HG03457 (cell line): ENCODE data around the gene KCNS1.
"Not testable (repeated sequence)": the region's sequence is repeated elsewhere in the genome, so short reads cannot be mapped to it uniquely, and the experiment has no call there.

Source experiments
- ATAC-seq: cut with Tn5 transposase; IDR thresholded peaks from one replicate; pipeline ENCODE4 v1.9.1; 2021; ENCODE audit warnings: moderate number of reproducible peaks; ENCODE audit not compliant: unreplicated experiment

KCNS1 gene

GRCh38 chr20:45100563-45101245 lies at the start of gene KCNS1:
Gene KCNS1, minus strand, starts transcription at chr20:45101127. Its CDS starts 1,891 bp downstream, at chr20:45099236.
- ATAC-seq: no peak

GRCh38 chr20:45149062-45149461 lies 48.1 kb upstream of the KCNS1 start:
- ATAC-seq: no peak

- ATAC-seq: no peak
These were observed 39.9 kb upstream of the KCNS1 start for GRCh38 chr20:45140836-45141235.

GRCh38 chr20:45139733-45140375 lies 38.9 kb upstream of the KCNS1 start:
- ATAC-seq: not testable (repeated sequence)

- ATAC-seq: no peak
These were observed 37.8 kb upstream of the KCNS1 start for GRCh38 chr20:45138561-45139300.

GRCh38 chr20:45136911-45137310 lies 36.0 kb upstream of the KCNS1 start:
- ATAC-seq: no peak

GRCh38 chr20:45128099-45128498 lies 27.2 kb upstream of the KCNS1 start:
- ATAC-seq: no peak

GRCh38 chr20:45124365-45124764 lies 23.4 kb upstream of the KCNS1 start, which contains the start of gene WFDC12:
Gene WFDC12, minus strand, starts transcription at chr20:45124465. Its CDS starts 18 bp downstream, at chr20:45124447.
- ATAC-seq: no peak

GRCh38 chr20:45121388-45121787 lies 20.5 kb upstream of the KCNS1 start:
- no peak for ATAC-seq

GRCh38 chr20:45119556-45120266 lies 18.8 kb upstream of the KCNS1 start:
- no peak for ATAC-seq

- no peak for ATAC-seq
These were observed 17.1 kb upstream of the KCNS1 start for GRCh38 chr20:45118028-45118427.

GRCh38 chr20:45117581-45117980 lies 16.7 kb upstream of the KCNS1 start:
- no peak for ATAC-seq

- ATAC-seq: no peak
These were observed 14.9 kb upstream of the KCNS1 start for GRCh38 chr20:45115829-45116228.

- ATAC-seq: no peak
These were observed 14.5 kb upstream of the KCNS1 start for GRCh38 chr20:45115386-45115774.

- no peak for ATAC-seq
These were observed 13.8 kb upstream of the KCNS1 start, which contains the start of gene WFDC5 for GRCh38 chr20:45114465-45115385. Gene WFDC5, minus strand, starts transcription at chr20:45115174. Its CDS starts 91 bp downstream, at chr20:45115083.

GRCh38 chr20:45113865-45114264 lies 12.9 kb upstream of the KCNS1 start:
- no peak for ATAC-seq

GRCh38 chr20:45112754-45113153 lies 11.8 kb upstream of the KCNS1 start:
- no peak for ATAC-seq

- no peak for ATAC-seq
These were observed 11.0 kb upstream of the KCNS1 start for GRCh38 chr20:45111799-45112471.

GRCh38 chr20:45111285-45111684 lies 10.4 kb upstream of the KCNS1 start:
- no peak for ATAC-seq
